Kidney epithelial cell (primary cell): ENCODE data around the gene ANKFN1. TPM values are rescaled to one million over a fixed set of nuclear protein-coding genes. Genes with fewer than 3 reads are reported as not detected.

Source experiments
- DNase-seq: peaks from one replicate; pipeline ENCODE4 v3.0.0-alpha.2; 2010; ENCODE audit warnings: low read depth
- H3K27me3 ChIP-seq: 2 replicates; pipeline ENCODE4 v1.6.0; 2011; ENCODE audit warnings: low read length; ENCODE audit not compliant: control insufficient read depth, insufficient read depth
- H3K36me3 ChIP-seq: 2 replicates; pipeline ENCODE4 v1.5.1; 2011; ENCODE audit warnings: low read length; ENCODE audit not compliant: control insufficient read depth, insufficient read depth
- H3K4me3 ChIP-seq: 2 replicates; pipeline ENCODE4 v1.5.1; 2011; ENCODE audit warnings: low read depth, mild to moderate bottlenecking, control low read depth, low read length
- total RNA-seq: library from RNA; depleted of rRNA; stranded (reverse); fragments of >200 nt; gene quantifications from 2 replicates; pipeline ENCODE4 v1.2.3, GENCODE V29; 2015
- TF ChIP-seq, protein P1 (sequence below): IDR thresholded peaks from 2 replicates; pipeline ENCODE4 v1.5.1; 2011; ENCODE audit warnings: mild to moderate bottlenecking, moderate library complexity, low read length, control low read depth, inconsistent platforms; ENCODE audit not compliant: insufficient read depth, poor library complexity, severe bottlenecking

Gene ANKFN1
- total RNA-seq, 1 donor from 2014 or later = not detected

DNA sequence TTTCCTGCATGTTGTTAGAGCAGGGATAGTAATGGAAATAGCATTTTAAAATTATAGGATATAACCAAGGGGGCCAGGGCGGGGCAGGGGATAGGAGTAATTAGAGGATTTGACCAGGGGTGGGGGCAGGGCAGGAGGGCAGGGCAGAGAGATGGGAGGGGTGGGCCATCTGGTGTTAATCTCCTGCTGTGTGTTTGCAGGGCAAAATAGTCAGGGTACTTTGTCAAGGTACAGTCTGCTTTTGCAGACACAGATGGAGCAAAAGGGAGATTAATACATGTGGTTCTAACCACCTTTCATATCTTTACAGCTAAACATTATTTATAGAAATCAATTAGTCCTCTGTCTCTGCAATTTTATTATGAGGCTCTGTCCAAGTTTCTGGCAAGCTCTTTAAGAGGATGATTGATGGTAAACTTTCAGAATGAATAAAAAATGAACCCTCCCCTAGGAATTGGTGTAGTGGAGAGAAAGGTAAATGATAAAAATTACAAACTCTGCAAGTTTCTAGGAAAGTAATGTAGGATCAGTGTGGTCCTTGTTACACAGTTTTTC is 6.6 kb downstream of the ANKFN1 start:
- H3K36me3 ChIP-seq = no peaks in the 10 kb centered on the region
- TF ChIP-seq, protein P1, sequence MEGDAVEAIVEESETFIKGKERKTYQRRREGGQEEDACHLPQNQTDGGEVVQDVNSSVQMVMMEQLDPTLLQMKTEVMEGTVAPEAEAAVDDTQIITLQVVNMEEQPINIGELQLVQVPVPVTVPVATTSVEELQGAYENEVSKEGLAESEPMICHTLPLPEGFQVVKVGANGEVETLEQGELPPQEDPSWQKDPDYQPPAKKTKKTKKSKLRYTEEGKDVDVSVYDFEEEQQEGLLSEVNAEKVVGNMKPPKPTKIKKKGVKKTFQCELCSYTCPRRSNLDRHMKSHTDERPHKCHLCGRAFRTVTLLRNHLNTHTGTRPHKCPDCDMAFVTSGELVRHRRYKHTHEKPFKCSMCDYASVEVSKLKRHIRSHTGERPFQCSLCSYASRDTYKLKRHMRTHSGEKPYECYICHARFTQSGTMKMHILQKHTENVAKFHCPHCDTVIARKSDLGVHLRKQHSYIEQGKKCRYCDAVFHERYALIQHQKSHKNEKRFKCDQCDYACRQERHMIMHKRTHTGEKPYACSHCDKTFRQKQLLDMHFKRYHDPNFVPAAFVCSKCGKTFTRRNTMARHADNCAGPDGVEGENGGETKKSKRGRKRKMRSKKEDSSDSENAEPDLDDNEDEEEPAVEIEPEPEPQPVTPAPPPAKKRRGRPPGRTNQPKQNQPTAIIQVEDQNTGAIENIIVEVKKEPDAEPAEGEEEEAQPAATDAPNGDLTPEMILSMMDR = no peak
- no peak overlapping the region for H3K4me3 ChIP-seq
- no peak for DNase-seq
- H3K27me3 ChIP-seq = no peaks in the 10 kb centered on the region

DNA sequence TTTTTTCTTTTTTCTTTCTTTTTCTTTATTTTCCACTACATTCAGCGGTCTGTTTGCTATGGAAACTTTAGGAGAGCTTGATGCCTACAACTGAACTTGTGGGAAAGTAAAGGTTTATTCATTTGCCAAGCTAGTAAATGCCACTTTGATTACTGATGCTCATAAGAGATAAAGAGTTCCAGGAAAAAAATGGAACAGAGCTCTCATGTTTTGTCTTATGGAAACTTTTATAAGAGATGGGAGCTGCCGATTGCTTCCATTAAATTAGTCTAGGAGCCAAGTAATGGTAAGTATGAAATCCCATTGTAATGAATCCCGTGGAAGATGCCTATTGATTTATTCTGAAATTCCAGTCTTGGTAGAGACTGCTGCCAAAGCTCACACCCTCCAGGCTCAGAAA is 7.1 kb downstream of the ANKFN1 start:
- no peak for DNase-seq
- Histone ChIP-seq H3K27me3 (no peaks in the 10 kb centered on the region), H3K36me3 (no peaks in the 10 kb centered on the region), H3K4me3 (no peak overlapping the region)
- TF ChIP-seq, protein P1 = no peak

DNA sequence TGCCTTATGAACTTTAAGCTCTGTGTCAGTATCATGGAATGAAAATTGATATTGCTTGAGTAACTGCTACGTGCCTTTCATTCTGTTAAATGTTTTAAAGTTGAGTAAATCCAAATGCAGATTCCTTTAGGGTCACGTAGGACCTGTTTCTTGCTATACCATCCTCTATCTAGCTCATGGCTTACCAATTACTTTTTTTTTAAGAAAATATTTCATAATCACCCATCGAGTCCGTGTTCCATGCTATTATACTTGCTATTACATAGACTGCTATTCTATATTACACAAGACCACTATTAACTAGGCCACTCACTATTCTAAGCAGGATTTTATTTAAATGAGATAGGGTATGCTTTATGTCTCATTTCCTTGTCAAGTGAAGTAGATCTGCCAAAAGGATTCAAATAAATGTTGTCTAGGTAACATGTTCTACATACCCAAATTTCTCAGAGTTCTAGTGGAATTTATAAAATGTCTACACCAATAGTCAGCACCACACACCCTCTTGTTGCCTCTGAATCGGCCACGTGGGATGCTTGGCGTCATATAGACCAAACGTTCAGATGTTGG is 11.9 kb downstream of the ANKFN1 start:
- no peaks in the 10 kb centered on the region for H3K36me3 ChIP-seq
- TF ChIP-seq, protein P1 = no peak
- no peak for DNase-seq
- H3K27me3 ChIP-seq = no peaks in the 10 kb centered on the region
- no peak overlapping the region for H3K4me3 ChIP-seq

DNA sequence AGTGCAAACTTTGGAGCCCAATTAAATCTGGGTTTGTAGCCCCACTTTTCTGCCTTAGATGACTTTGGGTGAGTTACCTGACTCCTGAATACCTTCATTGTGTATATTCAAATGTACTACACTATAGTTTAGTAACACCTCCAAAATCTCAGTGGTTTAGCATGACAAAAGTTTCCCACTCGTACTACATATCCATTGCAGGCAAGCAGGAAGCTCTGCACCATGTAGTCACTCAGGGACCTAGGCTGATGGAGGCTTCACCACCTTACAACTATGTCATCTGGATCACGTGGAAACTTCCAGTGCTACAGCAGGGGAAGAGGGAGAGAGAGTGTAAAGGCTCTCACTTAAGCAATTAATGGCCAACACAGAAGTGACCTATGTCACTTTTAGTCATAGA is 14.2 kb downstream of the ANKFN1 start:
- Histone ChIP-seq H3K36me3 (no peaks in the 10 kb centered on the region), H3K27me3 (no peaks in the 10 kb centered on the region), H3K4me3 (no peak overlapping the region)
- TF ChIP-seq, protein P1 = no peak
- no peak for DNase-seq

DNA sequence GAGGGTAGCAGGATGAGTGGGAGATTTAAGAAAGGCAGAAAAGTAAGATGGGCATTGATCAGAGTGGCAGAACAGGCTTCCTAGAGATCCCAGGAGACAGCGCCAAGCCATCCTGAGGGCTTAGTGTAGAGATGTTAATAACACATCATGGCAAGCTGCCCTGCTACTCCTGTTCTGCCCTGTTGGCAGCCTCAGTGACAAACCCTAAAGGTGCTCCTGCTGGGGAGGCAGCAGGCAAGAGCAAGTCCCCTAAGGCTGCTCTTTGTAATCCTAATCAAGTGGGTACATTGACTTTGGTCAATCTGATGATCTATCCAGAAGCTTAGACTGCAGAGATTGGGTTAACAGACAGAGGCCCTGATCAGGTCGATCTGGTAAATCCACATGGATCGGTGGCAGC is 16.3 kb downstream of the ANKFN1 start:
- DNase-seq = no peak
- H3K27me3 ChIP-seq = no peaks in the 10 kb centered on the region
- H3K36me3 ChIP-seq = no peaks in the 10 kb centered on the region
- TF ChIP-seq, protein P1 = no peak
- no peak overlapping the region for H3K4me3 ChIP-seq
